K562 (cell line): ENCODE data around the gene PHETA1. TPM values are rescaled to one million over a fixed set of nuclear protein-coding genes. Genes with fewer than 3 reads are reported as not detected.

Source experiments
- ATAC-seq: fragments of 200-7000 bp; cut with Tn5 transposase; 3 replicates; pipeline ENCODE4 v1.9.1; 2020; ENCODE audit warnings: moderate library complexity
- BruUV-seq: library from RNA; stranded (reverse); fragments of 400-500 nt; replicated peaks from 2 replicates; lab custom pipeline; 2021; lab: Mats Ljungman, UMichigan
- CTCF ChIA-PET: fragments of 300-600 bp; formaldehyde crosslinking; extraction: SDS; loops from one replicate; lab custom pipeline; 2021; ENCODE audit warnings: low intra/inter-chr PET ratio; lab: Yijun Ruan, JAX
- POLR2A ChIA-PET: fragments of 300-600, 350-650 bp; sonication (Branson Sonifier 250); formaldehyde crosslinking; extraction: SDS; loops from one replicate; lab custom pipeline; 2021; ENCODE audit warnings: antibody characterized with exemption, inconsistent platforms; lab: Yijun Ruan, JAX
- DNase-seq, 4 experiments: peaks; one replicate each; pipeline versions ENCODE4 v3.0.0 to v3.0.0-alpha.2; 2011 to 2018; ENCODE audit warnings: low spot score in 3 of 4, mixed read lengths in 3 of 4; ENCODE audit errors: extremely low read depth in 1 of 4
- FAIRE-seq: peaks from 2 replicates; lab custom pipeline; 2011; peaks lifted over from hg19 to GRCh38; lab: Jason Lieb, UNC
- H2AFZ ChIP-seq: 2 replicates; pipeline ENCODE4 v1.6.0; 2011; ENCODE audit warnings: low read depth, low read length, control low read depth, inconsistent platforms
- H3K27ac ChIP-seq: fragments of 200-600 bp; 3 replicates; pipeline ENCODE4 v1.8.0; 2011; ENCODE audit warnings: low read depth, mild to moderate bottlenecking, control low read depth, inconsistent platforms, low read length, moderate library complexity, mixed read lengths; ENCODE audit errors: extremely low read depth
- H3K27me3 ChIP-seq, 2 experiments: fragments of 300-600 bp in 1 of 2; 2 replicates in 1 of 2; 3 replicates in 1 of 2; pipeline versions ENCODE4 v1.6.0 to v1.8.0; 2011; ENCODE audit warnings: inconsistent platforms in 2 of 2, low read length in 2 of 2, mild to moderate bottlenecking in 1 of 2, mixed read lengths in 1 of 2, moderate library complexity in 1 of 2; ENCODE audit not compliant: control insufficient read depth in 2 of 2, insufficient read depth in 2 of 2
- H3K36me3 ChIP-seq: fragments of 300-600 bp; 3 replicates; pipeline ENCODE4 v1.8.0; 2011; ENCODE audit warnings: mild to moderate bottlenecking, low read length, inconsistent platforms; ENCODE audit not compliant: control insufficient read depth, insufficient read depth
- H3K4me1 ChIP-seq, 2 experiments: fragments of 200-600 bp in 1 of 2; replicated peaks in 1 of 2; 2 replicates in 1 of 2; 3 replicates in 1 of 2; pipeline versions ENCODE4 v1.5.1 to v1.8.0; 2011; ENCODE audit warnings: inconsistent platforms in 2 of 2, low read length in 2 of 2, mild to moderate bottlenecking in 1 of 2, mixed read lengths in 1 of 2, moderate library complexity in 1 of 2; ENCODE audit not compliant: control insufficient read depth in 2 of 2, insufficient read depth in 2 of 2
- H3K4me2 ChIP-seq: 2 replicates; pipeline ENCODE4 v1.6.1; 2011; ENCODE audit warnings: low read length, control low read depth, inconsistent platforms, mixed read lengths; ENCODE audit not compliant: insufficient read depth
- H3K4me3 ChIP-seq: fragments of 200-600 bp; sonication (generic), shearing (Covaris generic); 2 replicates; pipeline ENCODE4 v1.5.1; 2016; ENCODE audit warnings: control low read depth, inconsistent platforms
- H3K79me2 ChIP-seq: fragments of 200-600 bp; 3 replicates; pipeline ENCODE4 v1.8.0; 2011; ENCODE audit warnings: low read length, inconsistent platforms; ENCODE audit not compliant: control insufficient read depth, insufficient read depth
- H3K9ac ChIP-seq, 2 experiments: 2 replicates each; pipeline versions ENCODE4 v1.6.0 to v1.6.1; 2011; ENCODE audit warnings: low read depth in 2 of 2, low read length in 2 of 2, control low read depth in 1 of 2, inconsistent platforms in 1 of 2, mild to moderate bottlenecking in 1 of 2, mixed read lengths in 1 of 2; ENCODE audit not compliant: insufficient read depth in 1 of 2
- H3K9me1 ChIP-seq: one replicate; pipeline ENCODE4 v1.6.0; 2011; ENCODE audit warnings: inconsistent platforms, mild to moderate bottlenecking, low read length, moderate library complexity; ENCODE audit not compliant: control insufficient read depth, insufficient read depth
- H3K9me3 ChIP-seq: replicated peaks from 2 replicates; pipeline ENCODE4 v1.5.1; 2011; ENCODE audit warnings: low read depth, low read length, inconsistent platforms; ENCODE audit not compliant: control insufficient read depth, insufficient read depth
- H4K20me1 ChIP-seq: replicated peaks from 2 replicates; pipeline ENCODE4 v1.6.1; 2011; ENCODE audit warnings: low read length, inconsistent platforms, mixed read lengths; ENCODE audit not compliant: control insufficient read depth, insufficient read depth
- ADNP ChIP-seq: fragments of 200-800 bp; sonication (Bioruptor generic); IDR thresholded peaks from 2 replicates; pipeline ENCODE4 v1.6.1; 2016; ENCODE audit warnings: missing genetic modification characterization, missing compliant biosample characterization
- ATF7 ChIP-seq: fragments of 450-650 bp; IDR thresholded peaks from 2 replicates; pipeline ENCODE4 v1.7.1; 2014; ENCODE audit warnings: mild to moderate bottlenecking, moderate library complexity
- ETS1 ChIP-seq: conservative IDR thresholded peaks from 2 replicates; pipeline ENCODE4 v1.6.1; 2011; ENCODE audit warnings: low read depth, mild to moderate bottlenecking, low read length; ENCODE audit not compliant: control insufficient read depth
- ID3 ChIP-seq, 2 experiments: fragments of 250-450 bp in 1 of 2; fragments of 450-650 bp in 1 of 2; sonication (Bioruptor Pico) in 1 of 2; IDR thresholded peaks; 2 replicates each; pipeline versions ENCODE4 v1.6.1 to v1.8.0; 2016 to 2021; ENCODE audit warnings: mild to moderate bottlenecking in 2 of 2, moderate library complexity in 2 of 2, missing compliant biosample characterization in 1 of 2, missing genetic modification characterization in 1 of 2
- KDM1A ChIP-seq, 2 experiments: fragments of 450-650 bp; IDR thresholded peaks; 2 replicates each; pipeline ENCODE4 v1.6.1; 2016; ENCODE audit warnings: mild to moderate bottlenecking in 2 of 2
- POLR3A ChIP-seq: IDR thresholded peaks from 2 replicates; pipeline ENCODE4 v1.6.1; 2011; ENCODE audit warnings: borderline replicate concordance, mild to moderate bottlenecking, moderate library complexity; ENCODE audit not compliant: insufficient read length, insufficient read depth; ENCODE audit errors: extremely low read depth
- SPI1 ChIP-seq: IDR thresholded peaks from 2 replicates; pipeline ENCODE4 v1.6.1; 2011; ENCODE audit warnings: low read depth, low read length, control low read depth, borderline replicate concordance
- TBP ChIP-seq: optimal IDR thresholded peaks from 2 replicates; pipeline ENCODE3; 2011; ENCODE audit warnings: low read depth, low read length, improper control_type of control experiment
- TFAP4 ChIP-seq: sonication (generic); formaldehyde crosslinking; IDR thresholded peaks from 2 replicates; pipeline ENCODE4 v1.8.0; 2022; ENCODE audit warnings: missing genetic modification reagents, mild to moderate bottlenecking, moderate library complexity, borderline replicate concordance
- ZKSCAN1 ChIP-seq: fragments of 150-350 bp; IDR thresholded peaks from 2 replicates; pipeline ENCODE4 v1.6.1; 2016; ENCODE audit warnings: low read depth, low read length
- WGBS: fragments of 100-300 bp; shearing (Covaris generic); methylation state at CpG from one replicate; pipeline ENCODE4 v1.1.6; 2016; ENCODE audit warnings: low coverage, mixed read lengths; ENCODE audit not compliant: insufficient coverage; ENCODE audit errors: missing lambda C conversion rate; 5-methylcytosine and 5-hydroxymethylcytosine counted together
- in situ Hi-C: fragments of 300-500 bp; cut with MboI; formaldehyde crosslinking; loops from 4 replicates; pipeline ENCODE4 v1.15.0; 2018; ENCODE audit warnings: inconsistent platforms, mixed read lengths
- intact Hi-C: fragments of 100-400 bp; cut with micrococcal nuclease; formaldehyde crosslinking; loops from 2 replicates; pipeline ENCODE4 v1.14.2; 2022
- polyA plus RNA-seq, 8 experiments: library from polyadenylated mRNA; depleted of rRNA in 4 of 8; stranded (reverse) in 5 of 8; unstranded in 3 of 8; fragments of >200 nt; fragmentation: Nextera tagmentation in 2 of 8; fragmentation: Illumina TruSeq in 1 of 8; extraction: Ambion mirVana in 2 of 8; extraction: Trizol in 1 of 8; gene quantifications; 2 replicates each; pipeline versions ENCODE4 v1.2.1 to v1.2.3, GENCODE V29; 2011 to 2014; ENCODE audit warnings: inconsistent platforms in 1 of 8, missing spikeins in 1 of 8
- total RNA-seq, 7 experiments: library from RNA; depleted of rRNA in 6 of 7; stranded (reverse); fragments of >200 nt in 6 of 7; fragmentation: Illumina TruSeq in 2 of 7; extraction: Trizol in 2 of 7; gene quantifications; 2 replicates each; pipeline versions ENCODE4 v1.2.1 to v1.2.3, GENCODE V29; 2011 to 2021; ENCODE audit warnings: low replicate concordance in 1 of 7

Gene PHETA1
- total and polyA plus RNA-seq, 9 of the 15 experiments (the other 6 are each of a cell fraction or from before 2014, with no cell fraction given) = 0.03 to 12.4 (median 3.0) TPM

- Histone ChIP-seq H3K27me3 (no peaks in the 10 kb centered on the region; a peak in 1 of 5 replicates), H2AFZ (peak overlapping the region; percentile 96), H4K20me1 (no peaks in the 10 kb centered on the region), H3K27ac (no peak overlapping the region; the same call in 1 of the 3 replicates), H3K9ac (peak overlapping the region; percentile 67 to 93; a peak in 3 of 4 replicates), H3K9me1 (no peaks in the 10 kb centered on the region), H3K4me3 (peak overlapping the region; percentile 64), H3K36me3 (peaks cover 18% of the 10 kb centered on the region; the same call in 1 of the 3 replicates)
- DNase-seq (peak in 1 of 4 experiments; percentile 28), FAIRE-seq (no peak), ATAC-seq (peak; percentile 14)
- CTCF ChIA-PET = no interaction called here
- intact Hi-C loops = no loop called here
- 35% methylated on average over 13 of the region's 13 CpGs for WGBS
- peak; percentile 51; the same call in 1 of the 2 replicates for TF ChIP-seq SPI1
- 0 out of 4 replicates have a peak, but pooled peaks of 1 of the 2 experiments have one; percentile 23 for TF ChIP-seq KDM1A (IDR thresholded peaks at IDR 0.05)
- peak; percentile 95 for TF ChIP-seq ZKSCAN1
- TF ChIP-seq POLR3A = peak; percentile 46
- peak; percentile 26 for TF ChIP-seq TBP
- TF ChIP-seq ETS1 = no peak
- TF ChIP-seq ATF7 = no peak
- TF ChIP-seq ID3 (CRISPR knock-in tag; IDR thresholded peaks at IDR 0.05) = no peak
- 0 out of 2 replicates have a peak, but pooled peaks have one; percentile 16 for TF ChIP-seq ID3 (tag; IDR thresholded peaks at IDR 0.05)
- 0 out of 2 replicates have a peak, but pooled peaks have one; percentile 47 for TF ChIP-seq ADNP (tag)
- peak; percentile 3; the same call in 1 of the 2 replicates for TF ChIP-seq TFAP4
- TF ChIP-seq, all 486 proteins: peak for 8
- Histone ChIP-seq H3K9me3 (no peaks in the 10 kb centered on the region), H3K4me1 (peaks cover 14 to 24% of the 10 kb centered on the region in 2 experiments), H3K4me2 (peak overlapping the region; percentile 88), H3K79me2 (peaks cover 8% of the 10 kb centered on the region; the same call in 2 of the 3 replicates)
- BruUV-seq = TSS peak; percentile 92
- in situ Hi-C loops = no loop called here
- POLR2A ChIA-PET = interaction anchor here (0.6 to 1.8 kb wide), 4 partner anchors 10 to 344 kb away, joined by 3 to 9 read pairs (median 4); no protein-coding TSS in a partner anchor
Observed at GRCh38 chr12:111369496-111370220, 763 bp upstream of the PHETA1 start.
